Neural progenitor cell (in vitro differentiated cells): ENCODE data around the gene LPP.

ENCODE experiments used
- EZH2 ChIP-seq: fragments of 200-600 bp; sonication (generic); IDR thresholded peaks from 2 replicates; pipeline ENCODE4 v1.6.1; 2017; ENCODE audit warnings: antibody characterized with exemption, mild to moderate bottlenecking, moderate library complexity
- EZH2phosphoT487 ChIP-seq: fragments of 200-600 bp; sonication (generic); IDR thresholded peaks from 2 replicates; pipeline ENCODE4 v1.6.1; 2017; ENCODE audit warnings: antibody characterized with exemption
- TF ChIP-seq, protein P1 (sequence below): fragments of 200-600 bp; sonication (generic); IDR thresholded peaks from 2 replicates; pipeline ENCODE4 v1.5.1; 2017; ENCODE audit warnings: antibody characterized with exemption, mild to moderate bottlenecking

- no peak for TF ChIP-seq EZH2
- no peak for TF ChIP-seq EZH2phosphoT487
- TF ChIP-seq, protein P1, sequence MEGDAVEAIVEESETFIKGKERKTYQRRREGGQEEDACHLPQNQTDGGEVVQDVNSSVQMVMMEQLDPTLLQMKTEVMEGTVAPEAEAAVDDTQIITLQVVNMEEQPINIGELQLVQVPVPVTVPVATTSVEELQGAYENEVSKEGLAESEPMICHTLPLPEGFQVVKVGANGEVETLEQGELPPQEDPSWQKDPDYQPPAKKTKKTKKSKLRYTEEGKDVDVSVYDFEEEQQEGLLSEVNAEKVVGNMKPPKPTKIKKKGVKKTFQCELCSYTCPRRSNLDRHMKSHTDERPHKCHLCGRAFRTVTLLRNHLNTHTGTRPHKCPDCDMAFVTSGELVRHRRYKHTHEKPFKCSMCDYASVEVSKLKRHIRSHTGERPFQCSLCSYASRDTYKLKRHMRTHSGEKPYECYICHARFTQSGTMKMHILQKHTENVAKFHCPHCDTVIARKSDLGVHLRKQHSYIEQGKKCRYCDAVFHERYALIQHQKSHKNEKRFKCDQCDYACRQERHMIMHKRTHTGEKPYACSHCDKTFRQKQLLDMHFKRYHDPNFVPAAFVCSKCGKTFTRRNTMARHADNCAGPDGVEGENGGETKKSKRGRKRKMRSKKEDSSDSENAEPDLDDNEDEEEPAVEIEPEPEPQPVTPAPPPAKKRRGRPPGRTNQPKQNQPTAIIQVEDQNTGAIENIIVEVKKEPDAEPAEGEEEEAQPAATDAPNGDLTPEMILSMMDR, result no peak
Observed at GRCh38 chr3:188915127-188915526, 761.2 kb downstream of the LPP start.
